ENCODE data around the gene CD6.

CD6 gene

GRCh38 chr11:61068581-61068980, 97.1 kb downstream of the CD6 start:
- no peak for TF ChIP-seq CTCF (IDR thresholded peaks at IDR 0.05; ENCODE audit: low read depth, low read length)
- DNase-seq (ENCODE audit: low read depth in 2 of 2), result no peak
- no peak overlapping the region for H3K4me3 ChIP-seq (replicated peaks in 1 of 2; ENCODE audit: low read depth in 2 of 2, low read length in 2 of 2)

GRCh38 chr11:61069427-61069826, 97.9 kb downstream of the CD6 start:
- no peak for TF ChIP-seq CTCF (IDR thresholded peaks at IDR 0.05; ENCODE audit: low read depth, low read length)

More at GRCh38 chr11:61069427-61069826, 97.9 kb downstream of the CD6 start:
- no peak overlapping the region for H3K4me3 ChIP-seq (replicated peaks in 1 of 2; ENCODE audit: low read depth in 2 of 2, low read length in 2 of 2)
- no peak for DNase-seq (ENCODE audit: low read depth in 2 of 2)
